ENCODE results near the gene ARL4C. TPM values are rescaled to one million over a fixed set of nuclear protein-coding genes. Genes with fewer than 3 reads are reported as not detected.

Gene ARL4C
- polyA plus RNA-seq, 2 of the 4 experiments (the other 2 are of a cell fraction) = 70.4 to 70.9 TPM

DNA sequence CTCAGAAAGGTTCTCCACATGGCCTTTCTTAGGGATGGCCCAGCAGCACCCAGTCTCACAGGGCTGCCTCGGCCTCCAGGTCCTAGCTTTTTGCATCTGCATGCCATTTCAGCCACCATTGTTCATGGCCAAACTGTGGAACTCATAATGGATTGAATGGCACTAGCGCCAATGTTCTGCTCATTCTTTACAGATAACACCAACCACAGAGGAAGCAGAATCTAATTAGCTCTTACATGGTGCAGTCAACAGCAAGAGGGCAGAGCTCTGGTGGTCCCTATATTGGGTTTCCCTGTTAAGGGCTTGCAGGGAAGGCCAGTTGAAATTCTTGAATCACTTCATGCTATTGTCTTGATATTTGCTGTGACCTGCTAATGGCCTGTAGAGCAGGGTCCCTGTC is 45.6 kb downstream of the ARL4C start:
- no peak for DNase-seq (ENCODE audit: low read depth in 1 of 2, low spot score in 1 of 2)
- H3K9me3 ChIP-seq = no peaks in the 10 kb centered on the region
- no peak for ATAC-seq
- peaks cover 33% of the 10 kb centered on the region for H3K4me1 ChIP-seq
- H3K4me3 ChIP-seq = no peak overlapping the region
- 87% methylated on average over 2 of the region's 2 CpGs for WGBS (ENCODE audit: missing lambda C conversion rate)
- POLR2A ChIA-PET = interaction anchor here (1.4 kb wide), 1 partner anchor 29 kb away, joined by 13 read pairs; no protein-coding TSS in a partner anchor
- TF ChIP-seq MAFK (IDR thresholded peaks at IDR 0.05; ENCODE audit: partially characterized antibody) (no peak), CHD2 (IDR thresholded peaks at IDR 0.05; ENCODE audit: low read length, partially characterized antibody) (no peak), HEYL (CRISPR knock-in tag; IDR thresholded peaks at IDR 0.05) (no peak), KDM5A (IDR thresholded peaks at IDR 0.05) (no peak), RFX5 (IDR thresholded peaks at IDR 0.05) (no peak), TP53 (CRISPR knock-in tag; IDR thresholded peaks at IDR 0.05) (no peak), HDAC2 (IDR thresholded peaks at IDR 0.05) (no peak)
- CTCF ChIA-PET = interaction anchor here (0.8 to 1.8 kb wide), 4 partner anchors 8 to 28 kb away, joined by 3 to 5 read pairs (median 4); no protein-coding TSS in a partner anchor
- no peak for FAIRE-seq
- H3K4me2 ChIP-seq = peak overlapping the region; percentile 57; the same call in 1 of the 3 replicates
- H3K27ac ChIP-seq = peak overlapping the region; percentile 50 to 70

DNA sequence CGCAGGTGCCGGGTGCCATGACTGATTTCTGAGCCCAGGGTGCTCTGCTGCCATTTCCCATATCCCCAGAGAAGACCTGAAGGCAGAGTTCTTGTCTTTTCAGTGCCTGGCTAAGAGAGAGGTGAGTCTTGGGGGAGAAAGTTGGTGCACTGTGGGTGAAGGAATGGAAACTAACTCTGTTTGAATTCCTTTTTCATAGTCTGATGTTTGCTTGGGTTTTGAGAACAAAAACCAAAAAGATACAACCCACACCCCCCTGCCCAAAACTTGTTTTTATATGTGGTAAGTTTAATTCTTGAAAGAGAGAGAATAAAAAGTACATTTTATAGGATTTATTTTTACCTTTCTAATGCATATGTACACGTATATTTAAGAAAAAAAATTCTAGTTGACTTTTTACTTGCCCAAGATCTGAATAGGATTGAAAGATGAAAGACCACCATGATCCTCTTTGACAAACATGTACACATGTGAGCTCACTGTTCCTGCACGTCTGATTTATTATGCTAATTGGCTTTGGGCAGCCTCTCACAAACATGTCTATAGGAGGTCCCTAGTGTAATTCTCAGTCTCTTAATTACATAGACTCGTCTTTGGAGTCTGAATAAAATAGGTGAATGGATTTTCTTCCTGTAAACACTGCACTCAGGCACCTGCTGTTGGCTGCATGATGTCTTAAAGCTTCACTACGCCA is 46.3 kb downstream of the ARL4C start:
- H3K4me2 ChIP-seq = no peak overlapping the region
- ChIA-PET POLR2A (no interaction called here), CTCF (interaction anchor here (0.8 to 1.8 kb wide), 3 partner anchors 8 to 16 kb away, joined by 3 to 5 read pairs (median 4); no protein-coding TSS in a partner anchor)
- TF ChIP-seq, protein P1, sequence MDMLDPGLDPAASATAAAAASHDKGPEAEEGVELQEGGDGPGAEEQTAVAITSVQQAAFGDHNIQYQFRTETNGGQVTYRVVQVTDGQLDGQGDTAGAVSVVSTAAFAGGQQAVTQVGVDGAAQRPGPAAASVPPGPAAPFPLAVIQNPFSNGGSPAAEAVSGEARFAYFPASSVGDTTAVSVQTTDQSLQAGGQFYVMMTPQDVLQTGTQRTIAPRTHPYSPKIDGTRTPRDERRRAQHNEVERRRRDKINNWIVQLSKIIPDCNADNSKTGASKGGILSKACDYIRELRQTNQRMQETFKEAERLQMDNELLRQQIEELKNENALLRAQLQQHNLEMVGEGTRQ (IDR thresholded peaks at IDR 0.05) = no peak
- DNase-seq (ENCODE audit: low read depth in 1 of 2, low spot score in 1 of 2) (no peak), FAIRE-seq (no peak), ATAC-seq (no peak)
- no peak overlapping the region for H3K4me3 ChIP-seq
- H3K4me1 ChIP-seq = peaks cover 33% of the 10 kb centered on the region
- no peaks in the 10 kb centered on the region for H3K9me3 ChIP-seq
- peak overlapping the region; percentile 50 to 70; a peak in 4 of 6 replicates for H3K27ac ChIP-seq
- WGBS (ENCODE audit: missing lambda C conversion rate) = 78% methylated on average over 6 of the region's 6 CpGs

DNA sequence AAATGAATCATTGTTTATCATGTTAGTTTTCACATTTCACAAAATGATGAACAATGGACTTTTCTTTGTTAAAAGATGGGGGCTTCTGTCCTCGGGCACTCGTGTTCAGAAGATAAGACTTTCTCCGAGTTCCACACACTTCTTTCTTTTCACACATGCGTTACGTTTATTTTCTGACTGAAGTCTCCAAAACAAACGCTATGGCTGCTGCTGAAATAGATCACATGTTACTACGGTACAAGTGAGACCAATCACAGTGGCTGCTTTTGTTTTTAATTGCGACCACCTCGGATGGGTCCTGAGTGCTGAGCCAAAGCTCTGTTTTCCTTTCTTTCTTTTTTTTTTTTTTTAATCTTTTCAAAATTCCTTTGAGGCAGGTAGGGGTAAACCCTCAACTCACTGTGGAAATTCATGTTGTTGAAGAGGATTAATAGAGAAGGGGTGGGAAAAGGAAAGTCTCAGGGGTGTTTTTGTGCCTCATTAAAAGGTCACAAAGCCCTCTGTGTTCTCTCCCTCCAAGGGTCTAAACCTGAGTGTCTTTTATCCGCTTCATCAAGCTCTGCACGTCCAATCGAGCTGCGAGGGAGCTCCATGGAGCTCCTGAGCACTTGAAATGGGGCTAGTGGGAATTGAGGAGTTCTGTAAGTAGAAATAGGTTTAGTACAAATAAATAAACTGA is 48.2 kb downstream of the ARL4C start:
- H3K4me3 ChIP-seq = no peak overlapping the region
- TF ChIP-seq HOXA7 (CRISPR knock-in tag; IDR thresholded peaks at IDR 0.05) = no peak
- TF ChIP-seq RARB (CRISPR knock-in tag; IDR thresholded peaks at IDR 0.05) = no peak
- TF ChIP-seq, protein P2, sequence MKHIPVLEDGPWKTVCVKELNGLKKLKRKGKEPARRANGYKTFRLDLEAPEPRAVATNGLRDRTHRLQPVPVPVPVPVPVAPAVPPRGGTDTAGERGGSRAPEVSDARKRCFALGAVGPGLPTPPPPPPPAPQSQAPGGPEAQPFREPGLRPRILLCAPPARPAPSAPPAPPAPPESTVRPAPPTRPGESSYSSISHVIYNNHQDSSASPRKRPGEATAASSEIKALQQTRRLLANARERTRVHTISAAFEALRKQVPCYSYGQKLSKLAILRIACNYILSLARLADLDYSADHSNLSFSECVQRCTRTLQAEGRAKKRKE (CRISPR knock-in tag; IDR thresholded peaks at IDR 0.05; ENCODE audit: low read depth) = no peak
- TF ChIP-seq, protein P3, sequence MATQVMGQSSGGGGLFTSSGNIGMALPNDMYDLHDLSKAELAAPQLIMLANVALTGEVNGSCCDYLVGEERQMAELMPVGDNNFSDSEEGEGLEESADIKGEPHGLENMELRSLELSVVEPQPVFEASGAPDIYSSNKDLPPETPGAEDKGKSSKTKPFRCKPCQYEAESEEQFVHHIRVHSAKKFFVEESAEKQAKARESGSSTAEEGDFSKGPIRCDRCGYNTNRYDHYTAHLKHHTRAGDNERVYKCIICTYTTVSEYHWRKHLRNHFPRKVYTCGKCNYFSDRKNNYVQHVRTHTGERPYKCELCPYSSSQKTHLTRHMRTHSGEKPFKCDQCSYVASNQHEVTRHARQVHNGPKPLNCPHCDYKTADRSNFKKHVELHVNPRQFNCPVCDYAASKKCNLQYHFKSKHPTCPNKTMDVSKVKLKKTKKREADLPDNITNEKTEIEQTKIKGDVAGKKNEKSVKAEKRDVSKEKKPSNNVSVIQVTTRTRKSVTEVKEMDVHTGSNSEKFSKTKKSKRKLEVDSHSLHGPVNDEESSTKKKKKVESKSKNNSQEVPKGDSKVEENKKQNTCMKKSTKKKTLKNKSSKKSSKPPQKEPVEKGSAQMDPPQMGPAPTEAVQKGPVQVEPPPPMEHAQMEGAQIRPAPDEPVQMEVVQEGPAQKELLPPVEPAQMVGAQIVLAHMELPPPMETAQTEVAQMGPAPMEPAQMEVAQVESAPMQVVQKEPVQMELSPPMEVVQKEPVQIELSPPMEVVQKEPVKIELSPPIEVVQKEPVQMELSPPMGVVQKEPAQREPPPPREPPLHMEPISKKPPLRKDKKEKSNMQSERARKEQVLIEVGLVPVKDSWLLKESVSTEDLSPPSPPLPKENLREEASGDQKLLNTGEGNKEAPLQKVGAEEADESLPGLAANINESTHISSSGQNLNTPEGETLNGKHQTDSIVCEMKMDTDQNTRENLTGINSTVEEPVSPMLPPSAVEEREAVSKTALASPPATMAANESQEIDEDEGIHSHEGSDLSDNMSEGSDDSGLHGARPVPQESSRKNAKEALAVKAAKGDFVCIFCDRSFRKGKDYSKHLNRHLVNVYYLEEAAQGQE (IDR thresholded peaks at IDR 0.05) = no peak
- TF ChIP-seq SMC3 (IDR thresholded peaks at IDR 0.05) = no peak
- no peak for TF ChIP-seq RNF2 (IDR thresholded peaks at IDR 0.05; ENCODE audit: borderline replicate concordance, low read depth)
- TF ChIP-seq, protein P4, sequence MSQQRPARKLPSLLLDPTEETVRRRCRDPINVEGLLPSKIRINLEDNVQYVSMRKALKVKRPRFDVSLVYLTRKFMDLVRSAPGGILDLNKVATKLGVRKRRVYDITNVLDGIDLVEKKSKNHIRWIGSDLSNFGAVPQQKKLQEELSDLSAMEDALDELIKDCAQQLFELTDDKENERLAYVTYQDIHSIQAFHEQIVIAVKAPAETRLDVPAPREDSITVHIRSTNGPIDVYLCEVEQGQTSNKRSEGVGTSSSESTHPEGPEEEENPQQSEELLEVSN (IDR thresholded peaks at IDR 0.05; ENCODE audit: borderline replicate concordance, low read depth) = no peak
- no peak for TF ChIP-seq ZFP36 (IDR thresholded peaks at IDR 0.05; ENCODE audit: borderline replicate concordance, partially characterized antibody)
- TF ChIP-seq ZNF302 (CRISPR knock-in tag; IDR thresholded peaks at IDR 0.05) = no peak
- no peak for TF ChIP-seq ZSCAN20 (CRISPR knock-in tag; IDR thresholded peaks at IDR 0.05)
- TF ChIP-seq ZC3H11A (IDR thresholded peaks at IDR 0.05) = no peak
- TF ChIP-seq RFX5 (IDR thresholded peaks at IDR 0.05) = no peak
- TF ChIP-seq KDM5A (IDR thresholded peaks at IDR 0.05) = no peak
- no peak for TF ChIP-seq POLR2A (IDR thresholded peaks at IDR 0.05; ENCODE audit: low read length)
- TF ChIP-seq, protein P5, sequence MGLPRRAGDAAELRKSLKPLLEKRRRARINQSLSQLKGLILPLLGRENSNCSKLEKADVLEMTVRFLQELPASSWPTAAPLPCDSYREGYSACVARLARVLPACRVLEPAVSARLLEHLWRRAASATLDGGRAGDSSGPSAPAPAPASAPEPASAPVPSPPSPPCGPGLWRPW (IDR thresholded peaks at IDR 0.05) = no peak
- TF ChIP-seq, protein P6, sequence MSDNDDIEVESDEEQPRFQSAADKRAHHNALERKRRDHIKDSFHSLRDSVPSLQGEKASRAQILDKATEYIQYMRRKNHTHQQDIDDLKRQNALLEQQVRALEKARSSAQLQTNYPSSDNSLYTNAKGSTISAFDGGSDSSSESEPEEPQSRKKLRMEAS (IDR thresholded peaks at IDR 0.05) = no peak
- POLR2A ChIA-PET = no interaction called here
- no peak for ATAC-seq
- no peak for DNase-seq (ENCODE audit: low read depth in 1 of 2, low spot score in 1 of 2)
- peaks cover 33% of the 10 kb centered on the region for H3K4me1 ChIP-seq
- no peak for FAIRE-seq
- WGBS (ENCODE audit: missing lambda C conversion rate) = 72% methylated on average over 13 of the region's 13 CpGs
- H3K27ac ChIP-seq = peak overlapping the region in 1 of 2 experiments; percentile 5; a peak in 1 of 6 replicates
- H3K9me3 ChIP-seq = no peaks in the 10 kb centered on the region
- CTCF ChIA-PET = no interaction called here
- H3K4me2 ChIP-seq = peak overlapping the region; percentile 24; the same call in 2 of the 3 replicates
